GM12878 (cell line): Measurements from ENCODE around the gene ANXA4.

Source experiments
- ASH2L ChIP-seq: fragments of 300-600, 200-600 bp; sonication (generic); IDR thresholded peaks from 2 replicates; pipeline ENCODE4 v1.6.1; 2017; ENCODE audit warnings: low read depth, mild to moderate bottlenecking, borderline replicate concordance
- BHLHE40 ChIP-seq, 2 experiments: fragments of 450-650 bp in 1 of 2; IDR thresholded peaks; 2 replicates each; pipeline ENCODE4 v1.6.1; 2011 to 2017; ENCODE audit warnings: low read depth in 2 of 2, borderline replicate concordance in 1 of 2, improper control_type of control experiment in 1 of 2, low read length in 1 of 2, mild to moderate bottlenecking in 1 of 2
- MEF2A ChIP-seq: IDR thresholded peaks from 2 replicates; pipeline ENCODE4 v1.6.1; 2011; ENCODE audit warnings: low read depth, mild to moderate bottlenecking, low read length, moderate library complexity; ENCODE audit not compliant: insufficient read depth
- POLR2AphosphoS2 ChIP-seq: IDR thresholded peaks from 2 replicates; pipeline ENCODE4 v1.6.1; 2011; ENCODE audit warnings: low read depth, mild to moderate bottlenecking, low read length, improper control_type of control experiment, moderate library complexity
- POLR2AphosphoS5 ChIP-seq: IDR thresholded peaks from 2 replicates; pipeline ENCODE4 v1.6.1; 2011; ENCODE audit warnings: mild to moderate bottlenecking, low read length, inconsistent platforms
- POU2F2 ChIP-seq: IDR thresholded peaks from 3 replicates; pipeline ENCODE4 v1.6.1; 2011; ENCODE audit warnings: low read depth, mild to moderate bottlenecking, low read length, borderline replicate concordance
- STAT1 ChIP-seq: fragments of 450-650 bp; conservative IDR thresholded peaks from 2 replicates; pipeline ENCODE4 v1.6.1; 2014; ENCODE audit warnings: antibody characterized with exemption, mild to moderate bottlenecking
- ZNF274 ChIP-seq: IDR thresholded peaks from one replicate; pipeline ENCODE4 v1.8.0; 2011; ENCODE audit not compliant: insufficient read length, insufficient read depth
- TF ChIP-seq, protein P1 (sequence below), 3 experiments: IDR thresholded peaks in 2 of 3; conservative IDR thresholded peaks in 1 of 3; 2 replicates each; pipeline ENCODE4 v1.5.1; 2011; ENCODE audit warnings: low read depth in 3 of 3, low read length in 3 of 3, mild to moderate bottlenecking in 3 of 3, control low read depth in 2 of 3, moderate library complexity in 2 of 3, inconsistent platforms in 1 of 3, mixed read lengths in 1 of 3; ENCODE audit not compliant: control insufficient read depth in 2 of 3, insufficient read depth in 1 of 3; ENCODE audit errors: extremely low read depth in 1 of 3
- TF ChIP-seq, protein P2 (sequence below): fragments of 450-650 bp; IDR thresholded peaks from 2 replicates; pipeline ENCODE4 v1.6.1; 2017; ENCODE audit warnings: mild to moderate bottlenecking, low read depth, inconsistent platforms; ENCODE audit not compliant: poor library complexity, severe bottlenecking

DNA sequence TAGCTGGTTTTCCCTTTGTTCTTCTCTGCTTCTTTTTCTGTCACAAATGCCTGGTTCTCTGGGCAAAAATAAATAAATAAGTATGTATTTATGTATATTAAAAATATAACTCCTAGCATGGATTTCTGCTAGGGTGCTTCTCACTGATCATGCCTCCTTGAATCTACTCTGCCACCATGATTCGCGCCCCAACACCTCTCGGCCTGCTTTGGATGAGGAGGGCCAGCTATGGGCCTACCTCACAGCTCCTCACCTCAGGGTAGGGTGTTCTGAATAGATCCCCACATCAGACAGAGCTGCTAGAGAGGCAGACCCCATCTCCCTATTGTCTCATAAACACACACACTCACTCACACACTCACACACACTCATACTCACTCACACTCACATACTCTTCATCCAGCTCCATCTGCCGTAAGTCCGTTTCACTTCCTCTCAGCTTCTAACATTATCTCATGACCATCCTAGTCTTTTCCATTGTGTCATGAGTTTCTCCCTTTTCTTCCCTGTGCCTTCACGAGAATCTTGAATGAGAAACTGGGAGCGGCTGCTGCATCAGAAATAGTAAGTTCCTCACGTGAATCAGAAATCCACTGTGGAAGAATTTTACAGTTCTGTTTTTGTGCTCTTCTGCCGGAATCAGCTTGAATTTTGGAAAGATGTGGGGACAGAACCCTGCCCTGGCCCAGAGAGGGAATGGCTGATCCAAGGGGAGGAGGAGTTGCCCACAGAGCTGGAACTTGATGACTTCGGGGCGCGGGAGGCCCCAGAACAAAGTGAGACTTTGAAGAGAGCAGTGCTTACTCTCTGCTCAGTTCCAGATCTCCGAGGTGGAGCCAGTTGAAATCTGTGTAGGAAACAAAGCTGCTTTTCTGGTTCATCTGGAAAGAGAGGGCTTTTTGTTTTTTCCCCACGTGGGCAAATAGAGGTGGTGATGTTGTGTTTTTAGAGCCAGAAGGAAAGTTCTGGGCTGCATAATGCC is 20.9 kb downstream of the ANXA4 start:
- TF ChIP-seq, protein P1, sequence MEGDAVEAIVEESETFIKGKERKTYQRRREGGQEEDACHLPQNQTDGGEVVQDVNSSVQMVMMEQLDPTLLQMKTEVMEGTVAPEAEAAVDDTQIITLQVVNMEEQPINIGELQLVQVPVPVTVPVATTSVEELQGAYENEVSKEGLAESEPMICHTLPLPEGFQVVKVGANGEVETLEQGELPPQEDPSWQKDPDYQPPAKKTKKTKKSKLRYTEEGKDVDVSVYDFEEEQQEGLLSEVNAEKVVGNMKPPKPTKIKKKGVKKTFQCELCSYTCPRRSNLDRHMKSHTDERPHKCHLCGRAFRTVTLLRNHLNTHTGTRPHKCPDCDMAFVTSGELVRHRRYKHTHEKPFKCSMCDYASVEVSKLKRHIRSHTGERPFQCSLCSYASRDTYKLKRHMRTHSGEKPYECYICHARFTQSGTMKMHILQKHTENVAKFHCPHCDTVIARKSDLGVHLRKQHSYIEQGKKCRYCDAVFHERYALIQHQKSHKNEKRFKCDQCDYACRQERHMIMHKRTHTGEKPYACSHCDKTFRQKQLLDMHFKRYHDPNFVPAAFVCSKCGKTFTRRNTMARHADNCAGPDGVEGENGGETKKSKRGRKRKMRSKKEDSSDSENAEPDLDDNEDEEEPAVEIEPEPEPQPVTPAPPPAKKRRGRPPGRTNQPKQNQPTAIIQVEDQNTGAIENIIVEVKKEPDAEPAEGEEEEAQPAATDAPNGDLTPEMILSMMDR (IDR thresholded peaks at IDR 0.05 in 2 of 3, conservative IDR thresholded peaks at IDR 0.05 in 1 of 3; ENCODE audit: control insufficient read depth in 2 of 3, extremely low read depth in 1 of 3, insufficient read depth in 1 of 3, low read depth in 3 of 3, low read length in 3 of 3): no peak
- TF ChIP-seq POLR2AphosphoS5 (no peak), MEF2A (no peak), ZNF274 (no peak), ASH2L (no peak), BHLHE40 (IDR thresholded peaks at IDR 0.05; ENCODE audit: borderline replicate concordance in 1 of 2, low read depth in 2 of 2, low read length in 1 of 2) (peak in 1 of 2 experiments; percentile 34; a peak in 1 of 4 replicates), POLR2AphosphoS2 (no peak), POU2F2 (0 out of 3 replicates have a peak, but pooled peaks have one; percentile 39), STAT1 (no peak)
- TF ChIP-seq, protein P2, sequence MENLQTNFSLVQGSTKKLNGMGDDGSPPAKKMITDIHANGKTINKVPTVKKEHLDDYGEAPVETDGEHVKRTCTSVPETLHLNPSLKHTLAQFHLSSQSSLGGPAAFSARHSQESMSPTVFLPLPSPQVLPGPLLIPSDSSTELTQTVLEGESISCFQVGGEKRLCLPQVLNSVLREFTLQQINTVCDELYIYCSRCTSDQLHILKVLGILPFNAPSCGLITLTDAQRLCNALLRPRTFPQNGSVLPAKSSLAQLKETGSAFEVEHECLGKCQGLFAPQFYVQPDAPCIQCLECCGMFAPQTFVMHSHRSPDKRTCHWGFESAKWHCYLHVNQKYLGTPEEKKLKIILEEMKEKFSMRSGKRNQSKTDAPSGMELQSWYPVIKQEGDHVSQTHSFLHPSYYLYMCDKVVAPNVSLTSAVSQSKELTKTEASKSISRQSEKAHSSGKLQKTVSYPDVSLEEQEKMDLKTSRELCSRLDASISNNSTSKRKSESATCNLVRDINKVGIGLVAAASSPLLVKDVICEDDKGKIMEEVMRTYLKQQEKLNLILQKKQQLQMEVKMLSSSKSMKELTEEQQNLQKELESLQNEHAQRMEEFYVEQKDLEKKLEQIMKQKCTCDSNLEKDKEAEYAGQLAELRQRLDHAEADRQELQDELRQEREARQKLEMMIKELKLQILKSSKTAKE: no peak
